ENCODE data around the gene FAM83D. TPM values are rescaled to one million over a fixed set of nuclear protein-coding genes. Genes with fewer than 3 reads are reported as not detected.

The FAM83D gene
- 2.1 TPM for total RNA-seq

- peak within 1 kb of the TSS; percentile 50 for H3K4me3 ChIP-seq (ENCODE audit: low read length)
Observed at GRCh38 chr20:38926142-38926933, at the start of gene FAM83D. TSS of gene FAM83D (plus strand) at chr20:38926417. CDS start at chr20:38926443, 26 bp downstream.

DNA sequence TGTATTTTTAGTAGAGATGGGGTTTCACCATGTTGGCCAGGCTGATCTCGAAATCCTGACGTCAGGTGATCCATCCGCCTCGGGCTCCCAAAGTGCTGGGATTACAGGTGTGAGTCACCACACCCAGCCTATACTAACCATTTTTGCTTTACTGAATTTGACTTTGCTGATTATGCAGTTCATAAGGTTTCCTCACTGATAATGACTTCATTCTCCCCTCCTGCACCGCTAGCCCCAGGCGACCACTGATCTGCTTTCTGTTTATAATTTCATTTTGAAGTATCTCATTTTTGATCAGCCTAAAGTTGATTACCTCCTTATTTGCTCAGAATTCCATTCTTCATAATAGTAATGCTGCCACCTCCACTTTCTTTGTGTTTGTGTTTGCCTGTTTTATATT, 48.7 kb upstream of the FAM83D start:
- H3K9me3 ChIP-seq (ENCODE audit: low read depth, low read length): no peaks in the 10 kb centered on the region
- H3K4me1 ChIP-seq (ENCODE audit: insufficient read depth, low read length): peaks cover 78% of the 10 kb centered on the region
- no peaks in the 10 kb centered on the region for H3K27me3 ChIP-seq (ENCODE audit: insufficient read depth, low read length)
- H3K4me3 ChIP-seq (ENCODE audit: low read length): no peak overlapping the region

More at GRCh38 chr20:38926142-38926933, at the start of gene FAM83D:
- Histone ChIP-seq H3K4me1 (ENCODE audit: insufficient read depth, low read length) (peaks cover 38% of the 10 kb centered on the region), H3K27me3 (ENCODE audit: insufficient read depth, low read length) (no peaks in the 10 kb centered on the region), H3K9me3 (ENCODE audit: low read depth, low read length) (no peaks in the 10 kb centered on the region)

DNA sequence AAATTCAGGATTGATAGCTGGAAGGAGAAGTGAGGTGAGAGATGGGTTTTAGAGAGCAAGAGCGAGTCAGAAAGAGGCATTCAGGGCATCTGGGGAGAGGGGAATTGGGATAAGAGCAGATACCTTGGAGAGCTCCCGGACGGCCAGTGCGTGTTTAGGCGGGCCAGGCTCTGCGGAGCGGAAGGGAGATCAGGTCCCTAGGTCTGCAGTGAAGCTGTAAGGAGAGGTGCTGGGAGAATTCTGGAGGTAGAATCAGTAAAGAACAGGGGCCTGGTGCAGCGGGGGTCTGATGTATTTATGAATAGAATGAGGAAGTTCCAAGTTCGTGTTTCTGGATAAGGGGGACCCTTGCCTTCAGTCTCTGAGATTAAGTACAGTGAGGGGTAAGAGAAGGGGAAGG, 47.4 kb upstream of the FAM83D start:
- peaks cover 78% of the 10 kb centered on the region for H3K4me1 ChIP-seq (ENCODE audit: insufficient read depth, low read length)
- H3K9me3 ChIP-seq (ENCODE audit: low read depth, low read length): no peaks in the 10 kb centered on the region
- H3K27me3 ChIP-seq (ENCODE audit: insufficient read depth, low read length): no peaks in the 10 kb centered on the region
- H3K4me3 ChIP-seq (ENCODE audit: low read length): no peak overlapping the region

DNA sequence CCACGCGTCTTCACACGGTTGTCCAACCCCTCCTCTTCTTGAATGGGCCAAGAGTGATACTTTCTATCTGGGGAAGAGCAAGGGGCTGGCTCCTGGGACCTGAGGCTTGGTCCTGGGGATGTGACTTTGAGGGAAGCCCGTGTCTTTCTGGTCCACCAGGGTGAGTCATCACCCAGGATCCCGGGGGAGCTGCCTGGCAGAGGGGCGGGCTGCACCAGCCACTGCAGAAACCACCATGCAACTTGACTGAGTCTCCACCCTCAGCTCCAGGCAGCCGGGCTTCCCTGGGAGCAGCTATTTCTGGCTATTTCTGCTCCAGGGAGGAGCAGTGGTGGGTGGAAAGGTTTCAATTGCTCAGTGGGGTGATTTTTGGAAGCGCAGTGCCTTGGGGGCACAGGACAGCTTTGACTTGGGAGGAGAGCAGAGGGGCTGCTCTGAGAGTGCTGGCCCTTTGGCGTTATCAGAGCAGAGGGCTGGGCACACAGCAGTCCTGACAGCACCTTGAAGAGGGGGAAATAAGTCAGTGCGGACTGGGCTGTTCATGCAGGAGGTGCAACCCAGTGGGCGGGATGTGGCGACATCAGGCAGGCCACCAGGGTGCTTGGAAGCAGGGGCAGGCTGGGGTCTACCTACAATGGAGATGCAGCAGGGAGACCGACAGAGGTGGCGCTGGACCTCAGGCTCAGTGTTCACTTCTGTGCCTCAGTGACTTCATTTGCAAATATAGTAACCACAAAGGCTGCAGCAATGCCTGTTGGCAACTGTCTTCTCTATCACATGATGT, 45.1 kb upstream of the FAM83D start:
- H3K9me3 ChIP-seq (ENCODE audit: low read depth, low read length): no peaks in the 10 kb centered on the region
- H3K27me3 ChIP-seq (ENCODE audit: insufficient read depth, low read length): no peaks in the 10 kb centered on the region
- H3K4me1 ChIP-seq (ENCODE audit: insufficient read depth, low read length): peaks cover 65% of the 10 kb centered on the region
- no peak overlapping the region for H3K4me3 ChIP-seq (ENCODE audit: low read length)

DNA sequence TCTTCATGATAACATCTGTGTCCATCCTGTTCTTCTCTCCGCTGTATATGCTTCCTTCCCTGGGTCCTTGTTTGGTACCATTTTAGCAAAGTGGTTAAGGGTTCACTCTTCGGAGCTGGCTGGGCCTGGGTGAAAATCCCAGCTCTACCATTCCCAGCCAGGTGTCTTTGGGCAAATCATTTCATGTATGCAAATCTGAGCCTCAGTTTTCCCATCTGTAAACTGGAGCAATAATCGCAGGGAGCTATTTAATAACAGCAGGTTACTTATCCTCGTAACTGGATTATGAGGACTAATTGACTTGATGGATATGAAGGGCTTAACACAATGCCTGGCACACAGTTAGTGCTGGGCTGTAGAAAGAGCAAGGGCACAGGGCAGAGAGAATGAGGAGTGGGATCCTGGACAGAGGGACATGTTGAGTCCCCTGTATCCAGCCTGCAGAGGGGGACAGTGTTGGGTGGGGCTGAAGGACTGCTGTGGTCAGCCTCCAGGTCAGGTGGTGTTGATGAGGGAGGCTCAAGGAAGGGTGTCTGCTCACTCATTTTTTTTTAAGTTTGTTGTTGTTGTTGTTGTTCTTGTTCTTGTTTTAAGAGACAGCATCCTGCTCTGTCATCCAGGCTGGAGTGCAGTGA, 44.3 kb upstream of the FAM83D start:
- Histone ChIP-seq H3K9me3 (ENCODE audit: low read depth, low read length) (no peaks in the 10 kb centered on the region), H3K4me3 (ENCODE audit: low read length) (no peak overlapping the region), H3K4me1 (ENCODE audit: insufficient read depth, low read length) (peaks cover 60% of the 10 kb centered on the region), H3K27me3 (ENCODE audit: insufficient read depth, low read length) (no peaks in the 10 kb centered on the region)

DNA sequence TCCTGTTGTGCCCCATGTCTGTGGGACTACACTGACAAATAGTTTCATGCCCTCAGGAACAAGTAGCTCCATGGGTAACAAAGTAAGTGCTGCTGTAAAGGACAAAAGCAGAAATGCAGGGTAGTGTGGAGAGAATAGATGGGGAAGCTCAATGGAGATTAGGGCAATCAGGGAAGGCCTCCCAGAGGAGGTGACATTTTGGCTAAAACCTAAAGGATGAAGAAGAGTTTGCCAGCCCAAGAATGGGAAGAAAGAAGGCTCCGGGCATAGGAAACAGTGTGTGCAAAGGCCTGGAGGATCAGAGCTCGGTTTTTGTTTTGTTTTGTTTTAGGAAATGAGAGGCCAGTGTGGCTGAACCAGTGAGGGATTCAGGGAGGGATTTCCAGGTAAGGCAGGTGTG, 43.6 kb upstream of the FAM83D start:
- Histone ChIP-seq H3K4me1 (ENCODE audit: insufficient read depth, low read length) (peaks cover 55% of the 10 kb centered on the region), H3K27me3 (ENCODE audit: insufficient read depth, low read length) (no peaks in the 10 kb centered on the region), H3K9me3 (ENCODE audit: low read depth, low read length) (no peaks in the 10 kb centered on the region), H3K4me3 (ENCODE audit: low read length) (no peak overlapping the region)

DNA sequence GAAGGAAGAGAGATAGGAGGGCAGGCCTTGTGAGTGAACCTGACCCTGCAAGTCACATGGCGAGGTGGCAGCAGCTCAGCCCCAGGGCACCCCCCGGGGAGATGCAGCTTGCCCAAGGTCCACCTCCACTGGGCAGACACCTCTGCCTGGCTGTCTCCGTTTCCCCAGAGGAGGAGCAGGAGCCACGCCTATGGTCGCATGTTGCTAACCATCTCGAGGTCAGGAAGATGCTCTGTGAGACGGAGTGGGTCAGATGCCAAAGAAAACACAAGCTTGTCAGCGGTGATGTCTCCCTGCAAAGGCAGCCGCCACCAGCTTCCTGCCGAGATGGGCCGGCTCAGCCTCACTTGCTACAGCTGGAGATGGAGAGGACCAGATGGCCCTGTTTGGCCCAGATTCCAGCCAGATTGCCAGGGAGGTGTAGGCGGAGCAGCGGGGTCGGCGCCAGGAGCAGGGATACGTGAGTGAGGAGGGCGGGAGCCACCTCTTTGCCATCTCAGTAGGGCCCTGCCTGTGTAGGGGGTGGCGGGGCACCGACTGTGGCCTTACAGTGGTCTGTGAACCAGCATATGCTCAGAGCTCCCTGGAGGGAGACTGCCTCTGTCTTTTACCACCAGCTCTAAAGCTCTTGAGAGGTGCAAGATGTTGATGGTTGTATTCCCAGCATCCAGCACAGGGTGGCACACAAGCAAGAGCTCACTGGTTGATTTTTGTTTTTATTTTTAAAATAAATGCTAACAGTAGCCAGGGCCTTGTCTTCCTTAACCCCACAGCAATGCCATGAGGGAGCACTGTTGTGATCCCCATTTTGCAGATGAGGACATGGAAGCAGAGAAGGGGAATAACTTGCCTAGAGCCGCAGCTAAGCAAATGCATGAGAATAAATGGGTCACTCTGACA, 42.9 kb upstream of the FAM83D start:
- no peaks in the 10 kb centered on the region for H3K27me3 ChIP-seq (ENCODE audit: insufficient read depth, low read length)
- no peak overlapping the region for H3K4me3 ChIP-seq (ENCODE audit: low read length)
- H3K9me3 ChIP-seq (ENCODE audit: low read depth, low read length): no peaks in the 10 kb centered on the region
- peaks cover 53% of the 10 kb centered on the region for H3K4me1 ChIP-seq (ENCODE audit: insufficient read depth, low read length)

DNA sequence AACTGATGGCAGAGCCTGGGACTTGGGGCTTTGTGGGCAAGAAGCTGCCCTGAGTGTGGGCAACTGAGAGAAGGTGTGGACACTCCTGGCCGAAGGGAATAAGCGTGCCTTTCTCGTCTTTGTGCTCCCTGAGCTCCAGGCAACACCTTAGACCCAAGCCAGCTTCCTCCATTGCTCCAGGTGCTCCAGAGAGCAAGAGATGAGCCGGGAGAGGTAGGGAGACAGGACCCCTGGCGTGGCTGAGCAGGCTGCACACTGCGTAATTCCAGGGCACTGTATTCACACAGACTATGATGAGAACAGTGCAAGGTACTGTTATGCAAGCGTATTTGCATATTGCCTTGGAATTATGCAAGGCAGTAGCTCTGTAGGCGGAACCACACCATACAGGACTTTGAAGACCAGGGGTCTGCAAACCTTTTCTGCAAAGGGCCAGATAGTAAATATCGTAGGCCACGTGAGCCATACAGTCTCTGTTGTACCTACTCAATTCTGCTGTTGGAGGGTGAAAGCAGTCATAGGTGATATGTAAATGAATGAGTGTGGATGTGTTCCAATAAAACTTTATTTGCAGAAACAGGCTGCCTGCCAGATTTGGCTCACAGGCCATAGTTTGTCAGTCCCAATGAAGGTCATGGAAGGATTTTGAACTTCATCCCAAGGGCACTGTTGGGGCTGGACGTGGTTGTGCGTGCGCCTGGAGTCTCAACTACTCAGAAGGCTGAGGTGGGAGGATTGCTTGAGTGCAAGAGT, 42.1 kb upstream of the FAM83D start:
- Histone ChIP-seq H3K4me3 (ENCODE audit: low read length) (no peak overlapping the region), H3K9me3 (ENCODE audit: low read depth, low read length) (no peaks in the 10 kb centered on the region), H3K4me1 (ENCODE audit: insufficient read depth, low read length) (peaks cover 47% of the 10 kb centered on the region), H3K27me3 (ENCODE audit: insufficient read depth, low read length) (no peaks in the 10 kb centered on the region)

DNA sequence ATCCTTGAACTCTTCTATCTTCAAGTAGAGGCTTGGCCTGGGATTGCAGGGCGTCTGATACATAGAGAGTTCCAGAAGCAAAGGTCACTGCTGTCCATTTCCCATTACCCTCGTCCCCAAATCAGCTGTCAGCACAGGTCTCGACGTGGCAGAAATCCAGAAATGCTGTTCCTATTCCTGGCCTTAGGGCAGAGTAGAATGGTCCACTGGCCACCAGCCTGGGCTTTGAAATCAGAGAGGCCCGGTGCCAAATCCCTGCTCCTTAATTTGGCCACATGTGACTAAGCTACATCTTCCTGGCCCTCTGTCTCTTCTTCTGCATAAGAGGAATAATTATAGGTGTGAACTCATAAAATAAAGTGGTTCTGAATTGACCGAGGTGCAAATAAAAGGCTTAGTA, 40.9 kb upstream of the FAM83D start:
- Histone ChIP-seq H3K4me1 (ENCODE audit: insufficient read depth, low read length) (peaks cover 38% of the 10 kb centered on the region), H3K9me3 (ENCODE audit: low read depth, low read length) (no peaks in the 10 kb centered on the region), H3K4me3 (ENCODE audit: low read length) (no peak overlapping the region)

GRCh38 chr20:38888059-38888831, 38.0 kb upstream of the FAM83D start:
- peaks cover 32% of the 10 kb centered on the region for H3K4me1 ChIP-seq (ENCODE audit: insufficient read depth, low read length)
- no peaks in the 10 kb centered on the region for H3K27me3 ChIP-seq (ENCODE audit: insufficient read depth, low read length)
- H3K4me3 ChIP-seq (ENCODE audit: low read length): no peak overlapping the region
- H3K9me3 ChIP-seq (ENCODE audit: low read depth, low read length): no peaks in the 10 kb centered on the region

More for the DNA sequence above, 40.9 kb upstream of the FAM83D start:
- no peaks in the 10 kb centered on the region for H3K27me3 ChIP-seq (ENCODE audit: insufficient read depth, low read length)

- Histone ChIP-seq H3K27me3 (ENCODE audit: insufficient read depth, low read length) (no peaks in the 10 kb centered on the region), H3K4me1 (ENCODE audit: insufficient read depth, low read length) (peaks cover 31% of the 10 kb centered on the region), H3K9me3 (ENCODE audit: low read depth, low read length) (no peaks in the 10 kb centered on the region), H3K4me3 (ENCODE audit: low read length) (no peak overlapping the region)
Observed at GRCh38 chr20:38889050-38889449, 37.2 kb upstream of the FAM83D start.

- H3K4me3 ChIP-seq (ENCODE audit: low read length): no peak overlapping the region
- H3K27me3 ChIP-seq (ENCODE audit: insufficient read depth, low read length): no peaks in the 10 kb centered on the region
- H3K4me1 ChIP-seq (ENCODE audit: insufficient read depth, low read length): peaks cover 25% of the 10 kb centered on the region
- no peaks in the 10 kb centered on the region for H3K9me3 ChIP-seq (ENCODE audit: low read depth, low read length)
Observed at GRCh38 chr20:38889792-38890496, 36.3 kb upstream of the FAM83D start.

DNA sequence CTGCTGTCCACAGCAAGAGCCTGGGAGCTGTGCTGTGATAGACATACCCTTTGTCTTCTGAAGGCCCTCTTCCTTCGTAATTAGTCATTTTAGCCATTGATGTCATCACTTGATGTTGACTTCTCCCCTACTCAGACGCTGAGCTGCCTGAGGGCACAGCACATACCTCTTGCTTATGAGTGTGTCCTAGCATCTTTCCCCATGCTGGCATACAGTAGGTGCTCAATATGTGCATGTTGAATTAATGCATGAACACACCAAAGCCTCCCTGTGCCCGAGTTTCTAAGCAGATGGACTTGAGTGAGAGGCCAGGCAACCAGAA, 35.8 kb upstream of the FAM83D start:
- H3K9me3 ChIP-seq (ENCODE audit: low read depth, low read length): no peaks in the 10 kb centered on the region
- no peaks in the 10 kb centered on the region for H3K27me3 ChIP-seq (ENCODE audit: insufficient read depth, low read length)
- peaks cover 25% of the 10 kb centered on the region for H3K4me1 ChIP-seq (ENCODE audit: insufficient read depth, low read length)
- no peak overlapping the region for H3K4me3 ChIP-seq (ENCODE audit: low read length)
